GM10248 (cell line): ENCODE results near the gene SMIM35.

Experiments
- CTCF ChIA-PET: fragments of 300-600 bp; sonication (Branson Sonifier 250); formaldehyde crosslinking; extraction: SDS; loops from one replicate; lab custom pipeline; 2021; ENCODE audit warnings: antibody characterized with exemption; lab: Yijun Ruan, JAX
- POLR2A ChIA-PET: fragments of 350-650 bp; sonication (Branson Sonifier 250); formaldehyde crosslinking; extraction: SDS; loops from one replicate; lab custom pipeline; 2020; ENCODE audit warnings: antibody characterized with exemption; lab: Yijun Ruan, JAX
- DNase-seq: peaks from one replicate; pipeline ENCODE4 v3.0.0; 2012; ENCODE audit errors: extremely low spot score
- CTCF ChIP-seq: IDR thresholded peaks from 2 replicates; pipeline ENCODE4 v1.5.1; 2012; ENCODE audit warnings: mild to moderate bottlenecking, low read depth; ENCODE audit errors: extremely low read depth, missing control alignments, control extremely low read depth

SMIM35 gene

GRCh38 chr11:118100691-118101232, 14.0 kb upstream of the SMIM35 start:
- ChIA-PET CTCF (interaction anchor here (0.9 to 1.5 kb wide), 2 partner anchors 13 to 257 kb away, joined by 3 read pairs; no protein-coding TSS in a partner anchor), POLR2A (no interaction called here)
- no peak for TF ChIP-seq CTCF
- DNase-seq = no peak

DNA sequence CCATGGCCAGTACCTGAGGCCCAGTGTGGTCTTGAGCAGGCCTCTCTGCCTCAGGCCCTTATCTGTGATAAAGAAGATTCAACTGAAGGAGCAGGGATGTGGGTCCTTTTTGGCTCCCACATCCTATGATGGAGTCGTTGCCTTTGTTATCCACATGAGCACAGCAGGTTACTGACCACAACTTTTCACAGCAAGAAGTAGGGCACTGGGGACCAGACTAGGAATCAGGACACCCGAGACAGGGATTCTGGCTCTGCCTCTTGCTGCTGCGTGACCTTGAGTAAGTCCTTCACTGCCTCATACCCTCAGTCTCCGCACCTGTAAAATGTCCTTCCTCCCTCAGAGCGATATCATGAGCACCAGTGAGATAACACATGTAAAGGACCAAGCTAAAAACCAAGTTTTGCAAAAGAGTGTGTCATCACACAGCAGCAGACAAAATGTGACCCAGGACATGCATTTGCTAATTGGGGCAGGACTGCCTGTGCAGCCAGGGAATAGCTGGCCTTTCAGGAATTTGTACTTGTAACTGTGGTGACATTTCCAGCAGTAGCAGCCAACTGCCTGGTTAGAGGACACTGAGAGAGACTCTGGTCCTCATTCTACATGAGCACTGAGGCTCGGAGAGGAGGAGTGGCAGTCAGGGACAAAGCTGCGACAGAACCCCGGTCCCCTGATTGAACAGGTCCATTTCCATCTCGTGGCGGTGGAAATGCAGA, 13.2 kb upstream of the SMIM35 start:
- no peak for TF ChIP-seq CTCF
- DNase-seq = no peak
- ChIA-PET CTCF (interaction anchor here (0.9 to 1.5 kb wide), 2 partner anchors 14 to 257 kb away, joined by 3 read pairs; no protein-coding TSS in a partner anchor), POLR2A (no interaction called here)

DNA sequence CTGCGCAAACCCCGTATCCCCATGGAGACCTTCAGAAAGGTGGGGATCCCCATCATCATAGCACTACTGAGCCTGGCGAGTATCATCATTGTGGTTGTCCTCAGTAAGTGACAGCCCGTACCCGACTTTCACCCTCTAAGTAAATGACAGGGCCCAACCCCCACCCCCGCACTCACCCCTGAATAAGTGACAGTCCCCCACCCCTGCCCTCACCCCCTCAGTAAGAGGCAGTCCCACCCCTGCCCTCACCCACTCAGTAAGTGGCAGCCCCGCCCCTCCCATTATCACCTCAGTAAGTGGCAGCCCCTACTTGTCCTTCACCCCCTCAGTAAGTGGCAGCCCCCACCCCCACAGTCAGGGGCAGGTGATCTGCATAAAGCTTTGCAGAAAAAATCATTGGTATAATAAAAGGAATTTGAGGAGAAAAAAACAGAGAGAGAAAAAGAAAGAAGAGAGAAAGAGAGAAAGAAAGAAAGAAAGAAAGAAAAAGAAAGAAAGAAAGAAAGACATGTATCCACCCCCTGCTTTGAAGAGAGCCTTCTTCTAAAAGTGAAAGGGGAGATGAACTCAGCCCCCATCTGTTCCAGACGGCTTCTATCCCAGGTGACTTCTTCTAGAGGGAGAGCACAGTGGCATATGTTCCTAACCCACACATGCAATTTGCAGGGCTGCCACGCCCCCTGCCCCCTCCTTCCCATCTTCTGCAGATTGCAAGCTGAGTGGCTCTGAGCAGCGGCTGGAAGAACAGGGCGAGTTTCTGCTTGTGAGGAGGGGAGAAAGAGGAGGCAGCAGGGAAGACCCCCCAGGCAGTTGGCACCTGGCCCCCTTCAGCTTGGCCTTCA, 12.5 kb upstream of the SMIM35 start:
- ChIA-PET CTCF (interaction anchor here (1.5 kb wide), 1 partner anchor 256 kb away, joined by 3 read pairs; no protein-coding TSS in a partner anchor), POLR2A (no interaction called here)
- TF ChIP-seq CTCF = no peak
- no peak for DNase-seq

DNA sequence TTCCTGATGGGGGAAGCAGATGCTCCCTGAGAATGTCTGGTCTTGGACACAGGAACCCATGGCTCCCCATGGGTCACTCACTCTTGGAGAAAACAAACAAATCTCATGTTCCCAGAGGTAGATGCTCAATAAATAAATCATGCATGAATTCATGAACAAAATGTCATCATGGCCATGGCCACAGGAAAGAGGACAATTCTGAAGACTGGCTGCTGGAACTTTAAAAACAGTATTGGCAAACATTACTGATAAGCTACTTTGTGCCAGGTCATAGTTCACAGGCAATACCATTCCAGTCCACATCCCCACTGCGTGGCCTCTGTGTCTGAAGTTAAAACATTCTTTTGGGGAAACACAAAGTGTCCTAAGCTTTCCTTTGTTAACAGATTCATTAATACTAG, 9.2 kb upstream of the SMIM35 start:
- POLR2A ChIA-PET = no interaction called here
- CTCF ChIA-PET = no interaction called here
- DNase-seq = no peak
- TF ChIP-seq CTCF = no peak

- DNase-seq = no peak
These were observed 8.7 kb upstream of the SMIM35 start for GRCh38 chr11:118095493-118095892.

More at GRCh38 chr11:118095493-118095892, 8.7 kb upstream of the SMIM35 start:
- TF ChIP-seq CTCF = no peak
- POLR2A ChIA-PET = no interaction called here
- CTCF ChIA-PET = no interaction called here
